ENCODE data around the gene SLC9C1.

GRCh38 chr3:112298781-112299180 is 4.8 kb upstream of the SLC9C1 start:
- TF ChIP-seq, protein P1, sequence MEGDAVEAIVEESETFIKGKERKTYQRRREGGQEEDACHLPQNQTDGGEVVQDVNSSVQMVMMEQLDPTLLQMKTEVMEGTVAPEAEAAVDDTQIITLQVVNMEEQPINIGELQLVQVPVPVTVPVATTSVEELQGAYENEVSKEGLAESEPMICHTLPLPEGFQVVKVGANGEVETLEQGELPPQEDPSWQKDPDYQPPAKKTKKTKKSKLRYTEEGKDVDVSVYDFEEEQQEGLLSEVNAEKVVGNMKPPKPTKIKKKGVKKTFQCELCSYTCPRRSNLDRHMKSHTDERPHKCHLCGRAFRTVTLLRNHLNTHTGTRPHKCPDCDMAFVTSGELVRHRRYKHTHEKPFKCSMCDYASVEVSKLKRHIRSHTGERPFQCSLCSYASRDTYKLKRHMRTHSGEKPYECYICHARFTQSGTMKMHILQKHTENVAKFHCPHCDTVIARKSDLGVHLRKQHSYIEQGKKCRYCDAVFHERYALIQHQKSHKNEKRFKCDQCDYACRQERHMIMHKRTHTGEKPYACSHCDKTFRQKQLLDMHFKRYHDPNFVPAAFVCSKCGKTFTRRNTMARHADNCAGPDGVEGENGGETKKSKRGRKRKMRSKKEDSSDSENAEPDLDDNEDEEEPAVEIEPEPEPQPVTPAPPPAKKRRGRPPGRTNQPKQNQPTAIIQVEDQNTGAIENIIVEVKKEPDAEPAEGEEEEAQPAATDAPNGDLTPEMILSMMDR (IDR thresholded peaks at IDR 0.05): no peak
- no peak for TF ChIP-seq ZFX (IDR thresholded peaks at IDR 0.05; ENCODE audit: borderline replicate concordance)

All from 22Rv1 (cell line).